VCaP (cell line): ENCODE data around the gene RNF17.

ENCODE experiments used
- H3K27ac ChIP-seq: fragments of 450-650 bp; 2 replicates; pipeline ENCODE4 v1.5.1; 2017
- TF ChIP-seq, protein P1 (sequence below): fragments of 450-650 bp; conservative IDR thresholded peaks from 2 replicates; pipeline ENCODE4 v1.5.1; 2017; ENCODE audit warnings: mild to moderate bottlenecking, moderate library complexity

Gene RNF17

DNA sequence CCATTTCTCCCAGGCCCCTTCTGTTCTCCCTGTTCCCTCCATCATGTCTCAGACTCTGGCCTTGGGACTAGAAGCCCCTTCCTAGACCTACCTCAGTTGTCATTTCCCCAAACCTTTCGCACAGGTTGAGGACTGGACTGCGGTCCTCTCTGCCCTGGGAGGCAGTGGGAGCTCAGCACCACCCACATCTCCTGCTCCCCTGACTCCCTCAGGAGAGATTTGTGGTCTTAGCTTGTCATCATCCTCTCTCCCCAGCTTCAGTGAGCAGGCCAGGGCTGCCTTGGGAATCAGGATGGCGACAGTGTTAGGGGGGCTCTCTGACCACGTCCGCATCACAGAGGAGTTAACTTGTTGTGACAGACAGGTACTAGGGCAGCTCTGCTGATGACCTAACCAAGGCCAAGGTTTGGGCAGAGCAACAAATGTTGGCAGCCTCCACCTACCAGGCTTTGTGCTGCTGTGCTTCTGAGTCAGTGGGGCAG is 25.6 kb upstream of the RNF17 start:
- TF ChIP-seq, protein P1, sequence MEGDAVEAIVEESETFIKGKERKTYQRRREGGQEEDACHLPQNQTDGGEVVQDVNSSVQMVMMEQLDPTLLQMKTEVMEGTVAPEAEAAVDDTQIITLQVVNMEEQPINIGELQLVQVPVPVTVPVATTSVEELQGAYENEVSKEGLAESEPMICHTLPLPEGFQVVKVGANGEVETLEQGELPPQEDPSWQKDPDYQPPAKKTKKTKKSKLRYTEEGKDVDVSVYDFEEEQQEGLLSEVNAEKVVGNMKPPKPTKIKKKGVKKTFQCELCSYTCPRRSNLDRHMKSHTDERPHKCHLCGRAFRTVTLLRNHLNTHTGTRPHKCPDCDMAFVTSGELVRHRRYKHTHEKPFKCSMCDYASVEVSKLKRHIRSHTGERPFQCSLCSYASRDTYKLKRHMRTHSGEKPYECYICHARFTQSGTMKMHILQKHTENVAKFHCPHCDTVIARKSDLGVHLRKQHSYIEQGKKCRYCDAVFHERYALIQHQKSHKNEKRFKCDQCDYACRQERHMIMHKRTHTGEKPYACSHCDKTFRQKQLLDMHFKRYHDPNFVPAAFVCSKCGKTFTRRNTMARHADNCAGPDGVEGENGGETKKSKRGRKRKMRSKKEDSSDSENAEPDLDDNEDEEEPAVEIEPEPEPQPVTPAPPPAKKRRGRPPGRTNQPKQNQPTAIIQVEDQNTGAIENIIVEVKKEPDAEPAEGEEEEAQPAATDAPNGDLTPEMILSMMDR = no peak
- H3K27ac ChIP-seq = no peak overlapping the region

- TF ChIP-seq, protein P1 = no peak
- no peak overlapping the region for H3K27ac ChIP-seq
Measured at GRCh38 chr13:24740014-24740890, 23.7 kb upstream of the RNF17 start.

GRCh38 chr13:24741016-24741662 is 22.8 kb upstream of the RNF17 start:
- TF ChIP-seq, protein P1 = no peak; the same call in 1 of the 2 replicates
- H3K27ac ChIP-seq = no peak overlapping the region

GRCh38 chr13:24741791-24742190 is 22.2 kb upstream of the RNF17 start:
- no peak overlapping the region for H3K27ac ChIP-seq
- TF ChIP-seq, protein P1 = no peak

GRCh38 chr13:24742294-24742693 is 21.7 kb upstream of the RNF17 start:
- TF ChIP-seq, protein P1 = no peak
- no peak overlapping the region for H3K27ac ChIP-seq

- H3K27ac ChIP-seq = no peak overlapping the region
- TF ChIP-seq, protein P1 = no peak
Measured at GRCh38 chr13:24742977-24743376, 21.0 kb upstream of the RNF17 start.

- TF ChIP-seq, protein P1 = no peak
- H3K27ac ChIP-seq = no peak overlapping the region
Measured at GRCh38 chr13:24744247-24744646, 19.7 kb upstream of the RNF17 start.
